ENCODE results near the gene HRK.

Gene HRK

DNA sequence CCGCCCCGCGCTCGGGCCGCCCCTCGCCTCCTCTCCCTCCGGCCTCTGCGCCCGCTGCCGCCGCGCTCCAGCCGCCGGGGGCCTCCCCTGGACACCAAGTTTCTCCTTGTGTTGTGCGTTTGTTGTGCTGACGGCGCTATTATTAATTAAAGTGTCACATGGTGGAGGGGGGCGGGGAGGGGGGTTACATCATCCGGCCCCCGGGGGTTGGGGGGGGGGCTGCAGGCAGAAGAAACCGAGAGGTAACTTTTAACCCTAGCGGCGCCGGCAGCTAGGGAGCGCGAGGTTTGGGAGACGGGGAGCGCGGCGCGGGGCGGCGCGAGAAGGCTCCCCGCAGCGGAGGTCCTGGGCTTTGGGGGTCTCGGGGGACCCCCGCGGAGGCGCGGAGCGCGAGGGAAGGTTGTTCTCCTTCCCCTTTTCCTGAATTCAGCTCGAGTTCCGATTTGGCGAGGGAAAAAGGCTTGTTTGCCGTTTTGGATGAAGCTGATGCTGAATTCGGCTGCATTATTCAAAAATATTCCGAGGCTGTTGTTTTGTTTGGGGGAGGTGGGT lies at the start of gene HRK:
TSS of gene HRK (minus strand) at position 117 of the 552 bp plus-strand sequence. CDS start 134 bp downstream, outside the sequence.
- H3K27me3 ChIP-seq (replicated peaks; ENCODE audit: control insufficient read depth, insufficient read depth, low read length) = peaks cover 59% of the 10 kb centered on the region
- H3K4me1 ChIP-seq (ENCODE audit: control insufficient read depth, insufficient read depth, low read length) = peaks cover 9% of the 10 kb centered on the region
- H3K4me3 ChIP-seq (ENCODE audit: low read length) = peak within 1 kb of the TSS; percentile 50
- no peaks in the 10 kb centered on the region for H3K9me3 ChIP-seq (ENCODE audit: control insufficient read depth, low read length)
- no peak within 1 kb of the TSS for H3K9ac ChIP-seq (ENCODE audit: low read length)
- DNase-seq (ENCODE audit: low read depth) = no peak
- no peaks in the 10 kb centered on the region for H3K36me3 ChIP-seq (ENCODE audit: control insufficient read depth, insufficient read depth, low read length, severe bottlenecking)

DNA sequence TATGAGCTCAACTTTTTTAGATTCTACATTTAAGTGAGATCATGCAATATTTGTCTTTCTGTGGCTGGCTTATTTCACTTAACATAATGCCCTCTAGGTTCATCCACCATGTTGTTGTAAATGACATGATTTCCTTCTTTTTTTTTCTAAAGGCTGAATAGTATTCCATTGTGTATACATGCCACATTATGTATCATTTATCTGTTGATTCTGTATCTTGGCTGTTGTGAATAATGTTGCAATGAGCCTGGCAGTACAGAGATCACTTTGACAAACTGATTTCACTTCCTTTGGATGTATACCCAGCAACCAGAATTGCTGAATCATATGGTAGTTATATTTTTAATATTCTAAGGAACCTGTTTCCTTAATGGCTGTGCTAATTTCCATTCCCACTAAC lies 48.6 kb upstream of the HRK start:
- Histone ChIP-seq H3K4me1 (ENCODE audit: control insufficient read depth, insufficient read depth, low read length) (peaks cover 33% of the 10 kb centered on the region), H3K9me3 (ENCODE audit: control insufficient read depth, low read length) (no peaks in the 10 kb centered on the region), H3K36me3 (ENCODE audit: control insufficient read depth, insufficient read depth, low read length, severe bottlenecking) (peaks cover 24% of the 10 kb centered on the region), H3K27me3 (replicated peaks; ENCODE audit: control insufficient read depth, insufficient read depth, low read length) (no peaks in the 10 kb centered on the region), H3K9ac (ENCODE audit: low read length) (no peak overlapping the region), H3K4me3 (ENCODE audit: low read length) (no peak overlapping the region)
- DNase-seq (ENCODE audit: low read depth) = no peak

DNA sequence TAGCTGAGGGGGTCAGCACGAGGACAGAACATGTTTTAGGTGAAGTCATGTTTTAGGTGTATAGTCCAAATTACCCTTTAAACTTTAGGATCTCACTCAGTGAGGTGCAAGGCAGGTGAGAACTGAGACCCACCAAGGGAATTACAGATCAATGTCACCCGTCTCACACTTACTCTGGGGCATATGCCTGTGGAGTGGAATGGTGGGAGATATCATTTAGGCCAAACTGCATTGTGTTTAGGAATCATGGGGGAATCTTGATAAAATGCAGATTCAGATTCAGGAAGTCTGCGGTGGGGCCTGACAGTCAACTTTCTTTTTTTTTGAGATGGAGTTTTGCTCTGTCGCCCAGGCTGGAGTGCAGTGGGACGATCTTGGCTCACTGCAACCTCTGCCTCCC lies 47.3 kb upstream of the HRK start:
- peaks cover 22% of the 10 kb centered on the region for H3K36me3 ChIP-seq (ENCODE audit: control insufficient read depth, insufficient read depth, low read length, severe bottlenecking)

DNA sequence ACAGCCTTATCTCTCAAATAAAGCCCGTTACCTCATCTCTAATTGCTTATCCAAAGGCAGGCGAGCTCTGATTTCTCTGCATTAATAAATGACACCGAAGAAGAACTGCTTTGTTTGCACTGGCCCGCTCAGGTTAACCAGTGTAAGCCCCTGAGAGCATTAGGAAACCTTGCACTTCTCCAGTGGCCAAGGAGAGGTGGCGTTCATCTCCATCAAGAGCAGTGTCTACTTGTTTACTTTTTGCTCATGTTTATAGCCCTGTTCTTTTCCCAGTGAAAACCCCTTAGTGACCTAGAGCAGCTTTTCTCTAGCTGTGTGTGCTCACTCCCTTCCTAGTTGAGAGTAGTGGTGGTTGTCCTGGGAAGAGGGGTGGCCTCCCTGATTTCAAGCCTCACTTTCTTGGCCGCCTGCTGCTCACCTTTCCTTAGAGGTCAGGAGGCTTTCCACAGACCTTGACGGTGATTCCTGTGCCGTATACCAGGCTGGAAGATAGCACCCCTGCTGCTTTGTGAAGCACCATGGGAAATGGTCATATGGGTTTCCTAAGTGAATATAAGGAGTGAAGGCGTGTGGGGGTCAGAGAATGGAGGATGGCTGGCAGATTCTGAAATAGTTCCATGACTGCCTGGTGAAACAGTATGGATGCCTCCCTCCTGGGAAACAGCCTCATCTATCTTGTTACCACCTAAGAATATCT lies 46.2 kb upstream of the HRK start:
- peaks cover 36% of the 10 kb centered on the region for H3K4me1 ChIP-seq (ENCODE audit: control insufficient read depth, insufficient read depth, low read length)
- no peak overlapping the region for H3K4me3 ChIP-seq (ENCODE audit: low read length)
- no peak for DNase-seq (ENCODE audit: low read depth)
- no peaks in the 10 kb centered on the region for H3K27me3 ChIP-seq (replicated peaks; ENCODE audit: control insufficient read depth, insufficient read depth, low read length)
- peaks cover 22% of the 10 kb centered on the region for H3K36me3 ChIP-seq (ENCODE audit: control insufficient read depth, insufficient read depth, low read length, severe bottlenecking)
- H3K9me3 ChIP-seq (ENCODE audit: control insufficient read depth, low read length) = no peaks in the 10 kb centered on the region
- H3K9ac ChIP-seq (ENCODE audit: low read length) = peak overlapping the region; percentile 61

More for the DNA sequence above, 47.3 kb upstream of the HRK start:
- H3K4me3 ChIP-seq (ENCODE audit: low read length) = no peak overlapping the region
- peaks cover 36% of the 10 kb centered on the region for H3K4me1 ChIP-seq (ENCODE audit: control insufficient read depth, insufficient read depth, low read length)
- no peak overlapping the region for H3K9ac ChIP-seq (ENCODE audit: low read length)
- H3K27me3 ChIP-seq (replicated peaks; ENCODE audit: control insufficient read depth, insufficient read depth, low read length) = no peaks in the 10 kb centered on the region
- DNase-seq (ENCODE audit: low read depth) = no peak
- no peaks in the 10 kb centered on the region for H3K9me3 ChIP-seq (ENCODE audit: control insufficient read depth, low read length)

DNA sequence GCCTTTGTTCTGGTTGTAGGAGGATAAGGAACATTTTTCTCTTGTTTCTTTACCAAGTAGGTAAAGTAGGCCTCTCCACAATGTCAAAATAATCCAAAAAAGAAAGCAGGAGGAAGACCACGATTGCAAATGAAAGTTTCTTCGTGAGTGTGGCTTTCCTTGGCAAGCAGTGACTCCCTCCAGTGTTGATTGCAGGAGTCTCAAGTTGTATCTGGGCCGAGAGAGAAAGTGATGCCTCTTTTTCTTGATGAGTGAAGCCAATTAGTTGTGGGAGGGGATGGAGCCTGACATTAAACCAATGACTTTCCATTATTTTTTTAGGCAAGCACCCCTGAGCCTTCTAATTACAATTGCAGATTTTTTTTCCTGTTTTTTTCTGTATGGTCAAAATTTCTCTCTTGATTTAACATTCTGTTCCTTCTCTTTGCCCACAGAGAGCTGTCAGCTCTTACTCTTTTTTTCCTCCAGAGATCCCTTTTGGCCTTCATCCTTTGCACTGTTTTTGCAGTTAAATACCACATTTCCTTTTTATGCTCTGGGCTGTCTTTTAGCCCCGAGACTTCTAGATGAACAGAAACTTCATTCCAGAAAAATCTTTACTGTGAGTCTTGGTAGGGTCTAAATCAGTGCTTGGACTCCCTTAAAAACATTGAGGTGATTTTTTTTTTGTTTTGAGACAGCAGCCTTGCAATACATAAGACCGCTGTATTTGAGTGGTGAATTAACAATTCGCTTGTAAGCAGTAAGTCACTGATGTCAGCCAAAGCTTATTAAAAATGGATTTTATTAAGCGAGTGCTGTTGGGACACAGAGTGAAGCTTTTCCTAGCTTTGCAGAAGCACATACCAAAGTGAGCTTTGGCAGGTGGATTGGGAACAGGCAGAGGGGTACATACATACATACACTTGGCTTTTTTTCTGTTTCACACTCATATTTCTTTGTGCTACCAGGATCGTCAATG lies 45.3 kb upstream of the HRK start:
- H3K9me3 ChIP-seq (ENCODE audit: control insufficient read depth, low read length) = no peaks in the 10 kb centered on the region
- peaks cover 22% of the 10 kb centered on the region for H3K36me3 ChIP-seq (ENCODE audit: control insufficient read depth, insufficient read depth, low read length, severe bottlenecking)
- peak overlapping the region; percentile 37 for H3K4me3 ChIP-seq (ENCODE audit: low read length)
- DNase-seq (ENCODE audit: low read depth) = no peak
- peak overlapping the region; percentile 61 for H3K9ac ChIP-seq (ENCODE audit: low read length)
- no peaks in the 10 kb centered on the region for H3K27me3 ChIP-seq (replicated peaks; ENCODE audit: control insufficient read depth, insufficient read depth, low read length)
- H3K4me1 ChIP-seq (ENCODE audit: control insufficient read depth, insufficient read depth, low read length) = peaks cover 43% of the 10 kb centered on the region

DNA sequence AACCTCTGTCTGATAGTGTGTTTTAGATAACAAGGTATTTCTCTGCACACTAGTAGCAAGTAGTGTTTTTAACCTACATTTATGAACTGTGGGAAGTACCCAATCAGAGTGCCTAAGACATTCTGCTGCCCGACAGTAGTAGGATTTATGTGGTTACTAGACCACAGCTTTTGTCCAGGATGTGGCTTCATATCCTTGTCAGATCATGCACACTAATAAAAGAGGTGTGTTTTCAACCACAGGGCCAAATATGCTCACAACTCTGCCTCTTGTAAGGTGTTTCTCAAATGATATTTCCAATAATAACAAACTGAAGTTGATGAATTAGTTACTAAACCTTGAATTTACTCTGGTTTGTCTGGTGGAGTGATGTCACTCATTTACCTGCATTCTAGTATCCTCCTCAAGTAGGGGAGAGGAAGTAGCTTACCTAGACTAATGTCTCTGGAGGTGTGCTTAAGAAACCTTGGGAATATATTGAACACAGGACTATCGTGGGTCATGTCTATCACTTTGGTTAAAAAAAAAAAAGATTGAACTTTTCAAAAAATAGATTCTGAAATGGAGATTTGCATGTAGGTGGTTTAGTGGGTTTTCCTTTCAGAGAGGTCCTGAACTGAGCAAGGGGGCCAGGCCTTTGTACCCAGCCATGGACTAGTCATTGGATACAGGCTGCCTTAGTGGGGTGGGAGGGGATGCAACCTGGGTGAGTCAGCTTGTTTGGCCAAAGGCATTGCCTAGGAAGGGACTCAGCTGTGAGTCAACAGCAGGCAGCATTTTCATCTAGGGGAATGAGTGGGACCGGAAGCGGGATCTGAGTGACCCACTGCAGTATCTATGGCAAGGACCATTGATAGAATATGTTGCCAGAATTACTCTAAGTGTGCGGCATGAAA lies 43.6 kb upstream of the HRK start:
- Histone ChIP-seq H3K27me3 (replicated peaks; ENCODE audit: control insufficient read depth, insufficient read depth, low read length) (no peaks in the 10 kb centered on the region), H3K4me3 (ENCODE audit: low read length) (no peak overlapping the region), H3K9me3 (ENCODE audit: control insufficient read depth, low read length) (no peaks in the 10 kb centered on the region), H3K4me1 (ENCODE audit: control insufficient read depth, insufficient read depth, low read length) (peaks cover 48% of the 10 kb centered on the region), H3K9ac (ENCODE audit: low read length) (no peak overlapping the region), H3K36me3 (ENCODE audit: control insufficient read depth, insufficient read depth, low read length, severe bottlenecking) (peaks cover 17% of the 10 kb centered on the region)
- peak; percentile 44 for DNase-seq (ENCODE audit: low read depth)

DNA sequence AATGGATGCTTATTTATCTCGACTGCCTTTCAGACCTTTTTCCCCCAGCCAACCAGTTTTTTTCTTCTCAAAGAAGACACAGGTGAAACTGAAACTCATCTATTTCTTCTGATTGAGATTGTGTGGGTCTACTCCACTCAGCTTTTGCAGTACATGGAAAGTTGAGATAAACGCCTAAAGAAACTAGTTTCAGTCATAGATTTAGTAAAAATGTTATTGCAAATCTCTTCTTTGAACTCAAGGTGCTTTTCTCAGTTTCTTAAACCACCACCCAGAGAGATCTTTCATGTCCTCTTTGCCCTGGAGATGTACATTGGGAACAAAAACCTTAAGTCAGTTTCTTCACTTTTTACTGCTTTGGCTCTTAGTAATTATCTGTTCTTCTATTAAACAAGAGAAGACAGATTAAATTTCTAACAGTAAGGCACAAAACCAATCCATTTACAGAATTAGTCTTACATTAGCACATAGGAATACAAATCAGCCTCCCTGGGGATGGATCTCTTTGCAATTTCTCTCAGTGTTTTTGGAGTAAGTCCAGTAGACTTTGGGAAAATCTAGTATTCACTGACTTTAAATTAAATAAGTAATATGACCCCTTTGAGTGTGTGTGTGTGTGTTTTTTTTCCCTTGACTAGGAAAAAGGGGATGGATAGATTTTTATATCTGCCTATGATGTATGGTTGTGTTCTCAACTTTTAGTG lies 41.1 kb upstream of the HRK start:
- no peak overlapping the region for H3K9ac ChIP-seq (ENCODE audit: low read length)
- DNase-seq (ENCODE audit: low read depth) = peak; percentile 54
- no peak overlapping the region for H3K4me3 ChIP-seq (ENCODE audit: low read length)
- peaks cover 47% of the 10 kb centered on the region for H3K4me1 ChIP-seq (ENCODE audit: control insufficient read depth, insufficient read depth, low read length)
- H3K36me3 ChIP-seq (ENCODE audit: control insufficient read depth, insufficient read depth, low read length, severe bottlenecking) = no peaks in the 10 kb centered on the region
- H3K27me3 ChIP-seq (replicated peaks; ENCODE audit: control insufficient read depth, insufficient read depth, low read length) = no peaks in the 10 kb centered on the region
- H3K9me3 ChIP-seq (ENCODE audit: control insufficient read depth, low read length) = no peaks in the 10 kb centered on the region

DNA sequence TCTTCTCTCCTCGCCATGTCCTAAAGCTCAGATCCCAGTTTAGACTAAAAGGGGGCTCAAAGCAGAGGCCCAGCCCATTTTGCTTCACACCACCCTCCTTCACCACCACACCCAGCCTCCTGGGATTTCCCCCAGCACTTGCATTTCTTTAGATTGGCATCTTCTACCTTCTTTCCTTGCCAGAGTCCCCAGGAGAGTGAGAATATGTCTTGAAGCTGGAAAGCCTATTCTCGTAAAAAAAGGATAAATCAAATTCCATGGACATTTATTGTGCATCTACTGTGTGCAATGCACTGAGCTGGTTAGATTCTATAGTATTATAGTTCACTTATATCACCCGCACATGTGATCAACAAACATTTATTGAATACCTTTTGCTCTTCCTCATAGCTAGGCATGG lies 39.7 kb upstream of the HRK start:
- Histone ChIP-seq H3K4me1 (ENCODE audit: control insufficient read depth, insufficient read depth, low read length) (peaks cover 45% of the 10 kb centered on the region), H3K4me3 (ENCODE audit: low read length) (no peak overlapping the region), H3K27me3 (replicated peaks; ENCODE audit: control insufficient read depth, insufficient read depth, low read length) (no peaks in the 10 kb centered on the region), H3K9me3 (ENCODE audit: control insufficient read depth, low read length) (no peaks in the 10 kb centered on the region), H3K36me3 (ENCODE audit: control insufficient read depth, insufficient read depth, low read length, severe bottlenecking) (no peaks in the 10 kb centered on the region), H3K9ac (ENCODE audit: low read length) (no peak overlapping the region)
- no peak for DNase-seq (ENCODE audit: low read depth)

DNA sequence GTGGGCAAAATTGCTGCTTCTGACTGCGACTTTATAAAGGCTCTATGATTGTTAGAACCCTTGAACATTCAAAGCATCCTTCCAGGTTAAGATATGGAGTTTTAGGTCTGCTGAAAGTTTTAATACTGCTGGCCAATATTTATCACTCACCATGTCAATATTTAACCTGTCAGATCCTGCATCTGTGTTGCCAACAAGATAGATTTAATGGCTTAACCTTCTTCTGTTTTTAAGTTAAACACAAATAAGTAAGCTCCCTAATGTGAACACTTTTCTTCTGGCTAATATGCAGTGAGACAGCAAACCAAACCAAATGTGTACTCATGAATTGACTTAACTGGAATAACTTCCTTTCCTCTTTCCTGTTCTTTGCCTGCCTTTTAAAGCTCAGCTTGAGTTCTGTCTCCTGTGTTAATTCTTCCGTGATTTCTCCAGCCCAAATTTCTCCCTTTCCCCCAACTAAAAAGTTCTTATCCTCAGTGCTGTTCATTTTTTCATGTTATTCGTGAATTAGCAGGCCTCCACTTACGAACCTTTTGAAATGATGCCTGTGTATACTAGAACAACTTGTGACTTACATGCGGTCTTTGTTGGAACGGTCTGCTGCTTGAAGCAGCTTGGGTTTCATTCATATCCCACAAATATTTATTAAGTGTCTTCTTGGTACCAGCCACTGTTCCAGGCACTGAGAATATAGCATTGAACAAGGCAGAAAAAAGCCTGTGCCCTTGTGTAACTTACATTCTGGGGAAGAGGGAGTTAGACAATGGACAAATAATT lies 38.7 kb upstream of the HRK start:
- DNase-seq (ENCODE audit: low read depth) = no peak
- H3K4me1 ChIP-seq (ENCODE audit: control insufficient read depth, insufficient read depth, low read length) = peaks cover 36% of the 10 kb centered on the region
- no peak overlapping the region for H3K4me3 ChIP-seq (ENCODE audit: low read length)
- no peaks in the 10 kb centered on the region for H3K9me3 ChIP-seq (ENCODE audit: control insufficient read depth, low read length)
- no peaks in the 10 kb centered on the region for H3K27me3 ChIP-seq (replicated peaks; ENCODE audit: control insufficient read depth, insufficient read depth, low read length)
- no peak overlapping the region for H3K9ac ChIP-seq (ENCODE audit: low read length)
- no peaks in the 10 kb centered on the region for H3K36me3 ChIP-seq (ENCODE audit: control insufficient read depth, insufficient read depth, low read length, severe bottlenecking)

DNA sequence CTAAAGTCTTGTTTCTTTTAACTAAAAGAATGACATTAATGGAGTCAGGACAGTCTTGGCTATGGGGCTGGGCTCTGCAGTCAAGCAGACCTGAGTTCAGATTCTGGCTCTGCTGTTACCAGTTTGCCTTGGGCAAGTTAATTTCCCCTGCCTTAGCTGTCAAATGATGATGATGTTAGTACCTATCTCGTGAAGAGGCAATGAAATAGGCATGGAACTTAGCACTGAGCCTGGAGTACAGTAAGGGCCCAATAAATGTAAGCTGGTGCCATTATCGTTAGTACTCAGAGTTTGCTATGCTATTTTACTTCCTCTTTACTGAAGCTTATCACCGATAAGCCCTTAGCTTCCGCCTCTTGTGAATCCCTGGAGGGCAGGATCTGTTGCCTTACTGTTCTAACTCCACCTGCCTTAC lies 38.0 kb upstream of the HRK start:
- Histone ChIP-seq H3K9ac (ENCODE audit: low read length) (no peak overlapping the region), H3K9me3 (ENCODE audit: control insufficient read depth, low read length) (no peaks in the 10 kb centered on the region), H3K27me3 (replicated peaks; ENCODE audit: control insufficient read depth, insufficient read depth, low read length) (no peaks in the 10 kb centered on the region), H3K4me1 (ENCODE audit: control insufficient read depth, insufficient read depth, low read length) (peaks cover 31% of the 10 kb centered on the region), H3K36me3 (ENCODE audit: control insufficient read depth, insufficient read depth, low read length, severe bottlenecking) (no peaks in the 10 kb centered on the region), H3K4me3 (ENCODE audit: low read length) (no peak overlapping the region)
- DNase-seq (ENCODE audit: low read depth) = no peak
